ENCODE results near the gene ZFAND4.

GRCh38 chr10:45612741-45613140 is 59.8 kb downstream of the ZFAND4 start:
- no peak for TF ChIP-seq ZNF184 (tag by site-specific recombination; IDR thresholded peaks at IDR 0.05)
- TF ChIP-seq ZBTB49 (tag by site-specific recombination; IDR thresholded peaks at IDR 0.05; ENCODE audit: low read depth) = no peak
- TF ChIP-seq ZNF148 (tag by site-specific recombination; IDR thresholded peaks at IDR 0.05; ENCODE audit: borderline replicate concordance) = no peak
- no peak for TF ChIP-seq ZBTB7A (tag by site-specific recombination; IDR thresholded peaks at IDR 0.05; ENCODE audit: low read depth)

Data from HEK293 (cell line).